Measurements from ENCODE around the gene HRAS. TPM values are rescaled to one million over a fixed set of nuclear protein-coding genes. Genes with fewer than 3 reads are reported as not detected.

Gene HRAS
- total and polyA plus RNA-seq, 2 of the 13 experiments (the other 11 are each of a cell fraction or from before 2014, with no cell fraction given): 32.9 to 50.0 TPM

GRCh38 chr11:561148-562003, 26.0 kb upstream of the HRAS start (continued):
- no peak for TF ChIP-seq ZNF773 (CRISPR knock-in tag; IDR thresholded peaks at IDR 0.05; ENCODE audit: borderline replicate concordance)
- TF ChIP-seq ZXDC (CRISPR knock-in tag; IDR thresholded peaks at IDR 0.05): 0 out of 2 replicates have a peak, but pooled peaks have one; percentile 35
- peak; percentile 62; the same call in 1 of the 2 replicates for TF ChIP-seq ARNT2 (CRISPR knock-in tag; IDR thresholded peaks at IDR 0.05; ENCODE audit: low read depth)
- no peak for TF ChIP-seq TP53 (CRISPR knock-in tag; conservative IDR thresholded peaks at IDR 0.05)
- peak; percentile 80 for TF ChIP-seq ZNF687 (CRISPR knock-in tag; IDR thresholded peaks at IDR 0.05)
- TF ChIP-seq ZMYM4 (CRISPR knock-in tag; IDR thresholded peaks at IDR 0.05): no peak
- no peak for TF ChIP-seq REST (IDR thresholded peaks at IDR 0.05; ENCODE audit: borderline replicate concordance in 1 of 2, low read depth in 1 of 2, low read length in 2 of 2)
- TF ChIP-seq ZNF225 (CRISPR knock-in tag; IDR thresholded peaks at IDR 0.05): no peak
- peak; percentile 91; the same call in 1 of the 2 replicates for TF ChIP-seq ZNF281 (CRISPR knock-in tag; IDR thresholded peaks at IDR 0.05; ENCODE audit: borderline replicate concordance)
- 0 out of 2 replicates have a peak, but pooled peaks have one; percentile 31 for TF ChIP-seq SIX4 (CRISPR knock-in tag; IDR thresholded peaks at IDR 0.05)
- no peak for TF ChIP-seq ZFP37 (CRISPR knock-in tag; IDR thresholded peaks at IDR 0.05; ENCODE audit: borderline replicate concordance)
- TF ChIP-seq NRL (CRISPR knock-in tag; IDR thresholded peaks at IDR 0.05; ENCODE audit: borderline replicate concordance): no peak; the same call in 1 of the 2 replicates
- TF ChIP-seq MED8 (CRISPR knock-in tag; IDR thresholded peaks at IDR 0.05; ENCODE audit: insufficient replicate concordance): no peak
- TF ChIP-seq ZNF430 (CRISPR knock-in tag; IDR thresholded peaks at IDR 0.05): no peak
